Right kidney (tissue), 1 donor: ENCODE data around the gene FOXP1.
"Not testable (repeated sequence)": the region's sequence is repeated elsewhere in the genome, so short reads cannot be mapped to it uniquely, and the experiment has no call there.

Source experiments
- DNase-seq: peaks from one replicate; pipeline ENCODE4 v3.0.0-alpha.2; 2016

FOXP1 gene

GRCh38 chr3:70996082-70996481 lies 587.4 kb downstream of the FOXP1 start:
- DNase-seq: no peak

DNA sequence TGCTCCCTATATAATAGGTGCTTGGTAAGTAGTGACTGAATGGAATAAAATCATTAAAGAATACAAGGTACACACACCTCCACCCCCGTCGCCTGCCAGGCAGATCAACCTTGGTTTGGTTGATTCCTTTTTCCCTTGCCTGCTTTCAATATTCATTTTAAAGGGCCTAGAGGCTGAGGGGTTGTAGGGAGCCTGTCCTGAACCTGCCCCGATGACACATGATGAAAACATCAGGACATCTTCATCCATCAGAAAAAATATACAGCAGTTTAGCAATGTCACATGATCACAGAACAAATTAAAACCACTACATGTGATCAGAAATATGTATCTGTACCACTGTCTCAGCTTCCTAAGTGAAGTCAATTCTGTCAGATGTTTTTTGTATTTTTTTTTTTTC lies 588.9 kb downstream of the FOXP1 start:
- no peak for DNase-seq

GRCh38 chr3:70992562-70993204 lies 590.8 kb downstream of the FOXP1 start:
- no peak for DNase-seq

DNA sequence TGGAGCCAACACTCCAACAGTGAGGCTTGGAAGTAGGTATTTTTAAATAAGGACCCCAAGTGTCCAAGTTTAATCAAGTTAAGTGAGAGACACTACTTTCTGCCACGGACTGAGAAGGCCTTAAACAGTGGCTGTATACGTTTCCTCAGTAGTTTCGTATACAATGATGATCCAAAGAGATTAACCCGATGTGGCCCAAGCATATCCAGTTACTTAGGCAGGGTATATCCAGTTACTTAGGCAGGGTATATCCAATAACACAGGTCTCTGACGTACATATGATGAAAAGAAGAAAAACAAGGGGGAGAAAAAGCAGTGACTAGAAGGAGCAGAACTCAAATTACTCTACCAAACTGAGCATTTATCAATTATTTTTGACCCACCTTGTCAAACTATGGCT lies 591.4 kb downstream of the FOXP1 start:
- no peak for DNase-seq

GRCh38 chr3:70990723-70991122 lies 592.8 kb downstream of the FOXP1 start:
- DNase-seq: no peak

- no peak for DNase-seq
These were observed 593.3 kb downstream of the FOXP1 start for GRCh38 chr3:70990185-70990584.

DNA sequence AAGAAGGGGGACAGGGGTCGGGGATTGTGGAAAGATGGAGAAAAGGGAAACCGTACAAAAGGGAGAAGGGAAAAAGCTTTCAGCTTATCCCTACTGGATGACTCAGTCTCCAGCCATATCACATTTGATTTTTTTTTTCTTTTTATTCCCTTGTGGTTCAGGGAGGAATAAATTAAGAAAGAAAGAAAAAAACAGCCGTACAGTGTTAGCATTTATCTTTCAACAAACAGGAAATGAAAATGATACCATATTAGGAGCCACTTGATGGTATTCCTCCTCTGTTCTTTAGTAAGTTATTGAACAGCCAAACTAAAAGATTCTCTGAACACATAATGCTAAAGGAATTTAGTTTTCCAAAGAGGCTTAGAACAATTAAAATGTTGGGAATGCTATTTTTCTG lies 594.4 kb downstream of the FOXP1 start:
- DNase-seq: no peak

GRCh38 chr3:70988111-70988510 lies 595.4 kb downstream of the FOXP1 start:
- DNase-seq: no peak

DNA sequence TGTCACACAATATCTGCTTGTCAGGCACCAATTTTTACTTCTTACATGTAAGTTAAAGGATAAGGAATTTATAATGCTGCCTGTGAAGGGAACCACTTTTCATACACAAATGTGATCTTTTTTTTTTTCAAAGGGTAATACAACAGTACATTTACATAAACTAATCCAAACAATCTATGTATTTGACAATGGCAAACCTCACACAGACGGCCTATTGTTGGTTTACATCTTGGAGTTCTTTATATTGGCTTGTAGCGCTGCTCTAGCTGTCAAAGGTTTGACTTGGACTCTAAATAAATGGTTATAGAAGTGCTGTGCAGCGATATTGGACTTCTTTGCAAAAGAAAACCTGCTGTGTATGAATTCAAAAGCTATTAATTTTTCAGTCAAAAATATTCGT lies 598.0 kb downstream of the FOXP1 start:
- DNase-seq: no peak

GRCh38 chr3:70984776-70985482 lies 598.6 kb downstream of the FOXP1 start:
- no peak for DNase-seq

- DNase-seq: peak; percentile 46
These were observed 600.8 kb downstream of the FOXP1 start for GRCh38 chr3:70982700-70983140.

DNA sequence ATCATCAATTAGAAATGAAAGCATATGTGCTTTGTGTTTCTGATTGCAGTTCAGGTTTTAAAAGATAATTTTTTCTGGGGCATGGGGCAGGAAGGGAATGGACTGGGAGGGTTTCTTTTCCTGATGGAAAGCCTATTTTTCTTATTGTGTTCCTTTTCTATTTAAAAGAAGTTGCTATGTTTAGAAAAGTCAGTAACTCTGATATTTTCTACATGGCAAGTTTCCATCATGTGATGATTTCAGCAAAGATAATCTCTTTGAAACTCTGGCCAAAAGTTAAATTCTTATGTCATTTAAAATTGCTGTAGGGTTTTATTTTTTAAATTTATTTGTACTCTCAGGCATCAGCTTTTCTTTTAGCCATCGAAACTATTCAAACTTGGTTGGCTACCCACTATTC lies 601.2 kb downstream of the FOXP1 start:
- DNase-seq: no peak

DNA sequence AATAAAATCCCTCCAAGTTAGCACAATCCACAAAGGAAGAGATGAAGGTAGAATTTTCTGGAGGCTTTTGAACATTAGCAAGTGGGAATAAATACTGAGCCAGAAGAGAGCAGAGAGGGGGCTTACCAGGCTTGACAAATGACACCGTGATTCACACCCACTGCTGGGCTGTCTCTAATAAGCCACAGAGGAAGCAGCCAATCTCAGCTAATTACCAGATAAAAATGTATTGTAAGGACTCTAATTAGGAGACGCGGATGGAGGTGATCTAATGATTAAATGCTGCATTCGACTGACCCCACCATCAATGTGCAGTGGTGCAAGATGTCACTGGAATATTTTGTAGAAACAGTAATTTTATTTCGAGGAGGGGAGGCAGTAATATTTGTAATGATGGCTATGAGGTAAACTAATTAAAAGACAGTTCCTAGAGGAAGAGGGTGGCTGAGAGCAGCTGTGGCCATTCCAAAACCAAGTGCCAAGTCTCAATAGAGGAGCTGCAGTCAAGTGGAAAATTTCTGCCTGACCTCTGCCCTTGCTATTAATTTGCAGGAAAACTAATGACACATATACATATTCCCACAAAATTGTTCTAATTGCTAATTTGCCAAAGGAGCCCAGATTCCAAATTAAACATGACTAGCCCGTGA lies 602.2 kb downstream of the FOXP1 start:
- no peak for DNase-seq

DNA sequence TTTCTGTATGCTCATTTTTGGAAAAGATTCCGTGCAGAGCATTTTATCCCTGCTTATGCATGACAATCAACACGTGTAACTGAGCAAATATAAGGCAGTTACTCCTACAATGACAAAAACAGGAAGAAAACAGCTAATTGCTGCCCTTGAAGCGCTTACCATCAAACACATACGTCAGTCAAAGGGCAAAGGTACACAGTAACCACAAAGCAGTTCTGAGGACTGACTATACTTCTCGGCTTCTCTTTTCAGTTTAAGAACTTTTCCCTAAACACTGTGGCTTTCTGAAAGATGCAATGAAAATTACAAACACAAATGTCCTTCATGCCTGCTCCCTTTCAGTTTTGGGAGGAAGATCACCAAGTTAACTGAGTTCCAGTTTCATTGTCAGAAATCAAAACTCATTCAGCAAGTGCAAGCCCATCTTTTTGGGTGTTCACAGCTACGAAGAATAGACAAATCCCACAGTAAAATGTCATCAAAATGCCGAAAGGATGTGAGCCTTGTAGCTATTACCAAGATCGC lies 602.8 kb downstream of the FOXP1 start:
- no peak for DNase-seq

- DNase-seq: no peak
These were observed 603.4 kb downstream of the FOXP1 start for GRCh38 chr3:70979983-70980645.

DNA sequence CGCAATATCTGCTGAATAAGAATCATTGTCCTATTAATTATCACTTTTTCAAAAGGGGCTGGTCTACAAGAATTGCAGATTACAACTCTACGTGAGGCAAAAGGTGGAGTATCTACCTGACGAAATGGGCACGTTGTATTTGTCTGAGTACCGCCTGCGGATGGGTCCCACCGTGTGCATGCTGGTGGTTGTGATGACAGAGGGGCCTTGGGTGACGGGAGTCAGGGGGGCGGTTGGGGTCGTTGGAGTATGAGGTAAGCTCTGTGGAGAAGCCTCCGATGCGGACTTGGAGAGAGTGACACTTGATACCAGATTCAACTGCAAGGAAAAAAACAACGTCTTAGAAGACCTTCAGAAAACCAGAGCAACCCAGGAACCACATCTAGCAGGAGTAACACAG lies 605.8 kb downstream of the FOXP1 start:
- no peak for DNase-seq

DNA sequence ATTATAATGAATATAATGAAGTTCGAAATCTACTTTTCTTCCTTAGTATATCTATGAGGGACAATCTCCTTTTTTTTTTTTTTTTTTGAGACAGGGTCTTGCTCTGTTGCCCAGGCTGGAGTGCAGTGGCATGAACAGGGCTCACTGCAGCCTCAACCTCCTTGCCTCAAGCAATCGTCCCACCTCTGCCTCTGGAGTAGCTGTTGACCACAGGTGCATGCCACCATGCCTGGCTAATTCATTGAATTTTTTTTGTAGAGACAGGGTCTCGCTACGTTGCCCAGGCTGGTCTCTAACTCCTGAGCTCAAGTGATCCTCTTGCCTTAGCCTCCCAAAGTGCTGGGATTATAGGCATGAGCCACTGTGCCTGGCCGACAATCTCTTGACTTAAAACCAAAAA lies 607.5 kb downstream of the FOXP1 start:
- DNase-seq: not testable (repeated sequence)

GRCh38 chr3:70974747-70975146 lies 608.8 kb downstream of the FOXP1 start:
- no peak for DNase-seq

DNA sequence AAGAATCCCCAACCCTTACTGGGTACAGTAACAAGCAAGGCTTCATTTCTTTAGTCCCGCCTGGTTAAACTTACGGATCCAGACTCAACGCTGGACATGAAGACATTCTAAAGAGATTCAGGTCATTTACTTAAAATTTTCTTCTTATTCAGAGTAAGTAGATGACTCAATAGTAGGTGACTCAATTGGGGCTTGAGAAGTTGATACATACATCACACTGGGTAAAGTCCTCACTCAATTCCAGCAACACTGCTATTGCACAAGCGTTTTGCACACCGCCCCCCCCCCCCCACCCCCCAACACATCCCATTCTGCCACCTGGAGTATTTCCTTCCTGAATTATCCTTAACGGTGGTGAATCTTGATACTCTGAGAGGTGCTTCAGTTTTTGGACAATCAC lies 610.0 kb downstream of the FOXP1 start:
- no peak for DNase-seq

- no peak for DNase-seq
These were observed 610.7 kb downstream of the FOXP1 start for GRCh38 chr3:70972855-70973254.

- no peak for DNase-seq
These were observed 612.6 kb downstream of the FOXP1 start for GRCh38 chr3:70970952-70971351.

DNA sequence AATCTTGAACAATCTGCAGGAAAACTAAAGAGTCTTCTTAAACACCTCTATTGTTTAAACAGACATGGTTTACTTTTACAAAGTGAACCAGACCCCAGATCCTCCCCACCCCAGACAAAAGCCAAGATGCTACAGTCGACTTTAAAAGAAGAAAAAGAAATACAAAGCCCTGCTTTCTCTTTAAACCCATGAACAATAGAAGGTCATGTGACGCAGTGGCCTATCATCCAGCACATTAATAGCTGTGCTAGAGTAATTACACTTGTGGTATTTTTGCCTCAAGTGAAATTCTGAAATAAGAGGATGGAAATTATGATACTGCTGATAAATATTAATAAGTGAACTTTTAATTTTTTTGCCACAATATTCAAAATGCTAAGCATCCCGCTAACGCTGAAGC lies 613.4 kb downstream of the FOXP1 start:
- no peak for DNase-seq
